ENCODE measurements around the gene NFKBIZ. TPM values are rescaled to one million over a fixed set of nuclear protein-coding genes. Genes with fewer than 3 reads are reported as not detected.
"Not testable (repeated sequence)": the region's sequence is repeated elsewhere in the genome, so short reads cannot be mapped to it uniquely, and the experiment has no call there.

NFKBIZ gene
- total RNA-seq, 1 experiment from 2014 or later: 9.6 TPM

GRCh38 chr3:101851072-101851770, 1.9 kb downstream of the NFKBIZ start:
- DNase-seq (ENCODE audit: low read depth): no peak

- DNase-seq (ENCODE audit: low read depth): no peak
These were observed 2.8 kb downstream of the NFKBIZ start for GRCh38 chr3:101851850-101852714.

- no peak for DNase-seq (ENCODE audit: low read depth)
These were observed 3.9 kb downstream of the NFKBIZ start for GRCh38 chr3:101852983-101853840.

- DNase-seq (ENCODE audit: low read depth): no peak
These were observed 4.7 kb downstream of the NFKBIZ start for GRCh38 chr3:101853982-101854381.

- no peak for DNase-seq (ENCODE audit: low read depth)
These were observed 5.4 kb downstream of the NFKBIZ start for GRCh38 chr3:101854608-101855304.

GRCh38 chr3:101857301-101857741, 8.0 kb downstream of the NFKBIZ start:
- DNase-seq (ENCODE audit: low read depth): no peak

GRCh38 chr3:101858464-101859030, 9.2 kb downstream of the NFKBIZ start:
- DNase-seq (ENCODE audit: low read depth): no peak

GRCh38 chr3:101859882-101860448, 10.7 kb downstream of the NFKBIZ start:
- no peak for DNase-seq (ENCODE audit: low read depth)

- DNase-seq (ENCODE audit: low read depth): peak; percentile 40
These were observed 12.0 kb downstream of the NFKBIZ start for GRCh38 chr3:101861212-101861788.

GRCh38 chr3:101861789-101862415, 12.6 kb downstream of the NFKBIZ start:
- DNase-seq (ENCODE audit: low read depth): peak; percentile 34

GRCh38 chr3:101862416-101863165, 13.3 kb downstream of the NFKBIZ start:
- DNase-seq (ENCODE audit: low read depth): peak; percentile 42

- DNase-seq (ENCODE audit: low read depth): not testable (repeated sequence)
These were observed 15.6 kb downstream of the NFKBIZ start for GRCh38 chr3:101864926-101865325.

GRCh38 chr3:101865751-101866509, 16.6 kb downstream of the NFKBIZ start:
- peak; percentile 56 for DNase-seq (ENCODE audit: low read depth)

- no peak for DNase-seq (ENCODE audit: low read depth)
These were observed 18.2 kb downstream of the NFKBIZ start for GRCh38 chr3:101867511-101867910.

- no peak for DNase-seq (ENCODE audit: low read depth)
These were observed 18.7 kb downstream of the NFKBIZ start for GRCh38 chr3:101867996-101868395.

- peak; percentile 81 for DNase-seq (ENCODE audit: low read depth)
These were observed 19.5 kb downstream of the NFKBIZ start for GRCh38 chr3:101868534-101869464.

GRCh38 chr3:101870138-101870537, 20.8 kb downstream of the NFKBIZ start:
- peak; percentile 66 for DNase-seq (ENCODE audit: low read depth)

Measured in M059J (cell line).